H1 (cell line): ENCODE measurements around the gene C3orf20. TPM values are rescaled to one million over a fixed set of nuclear protein-coding genes. Genes with fewer than 3 reads are reported as not detected.

Experiments used
- CTCF ChIA-PET: fragments of 300-600 bp; sonication (Branson Sonifier 250); formaldehyde crosslinking; loops from one replicate; lab custom pipeline; 2021; ENCODE audit not compliant: partially characterized antibody; lab: Charles Lee
- POLR2A ChIA-PET: fragments of 300-600 bp; sonication (Branson Sonifier 250); formaldehyde crosslinking; loops from one replicate; lab custom pipeline; 2021; ENCODE audit warnings: inconsistent platforms; ENCODE audit not compliant: partially characterized antibody; lab: Charles Lee
- DNase-seq, 2 experiments: peaks; one replicate each; pipeline versions ENCODE4 v3.0.0 to v3.0.0-alpha.2; 2010 to 2022; ENCODE audit warnings: low spot score in 2 of 2, low read depth in 1 of 2, mixed read lengths in 1 of 2
- FAIRE-seq: peaks from 2 replicates; lab custom pipeline; 2011; peaks lifted over from hg19 to GRCh38; lab: Jason Lieb, UNC
- H2AFZ ChIP-seq: 2 replicates; pipeline ENCODE4 v1.8.1; 2012; ENCODE audit warnings: low read length, inconsistent platforms
- H2AK5ac ChIP-seq: 2 replicates; pipeline ENCODE4 v1.6.1; 2013; ENCODE audit warnings: low read depth, low read length
- H2BK120ac ChIP-seq: replicated peaks from 2 replicates; pipeline ENCODE3; 2013; ENCODE audit warnings: low read depth, low read length, inconsistent platforms
- H2BK12ac ChIP-seq: 2 replicates; pipeline ENCODE4 v1.6.1; 2013; ENCODE audit warnings: low read depth, low read length
- H2BK15ac ChIP-seq: 2 replicates; pipeline ENCODE4 v1.6.1; 2013; ENCODE audit warnings: low read length
- H2BK20ac ChIP-seq: 2 replicates; pipeline ENCODE4 v1.6.1; 2013; ENCODE audit warnings: low read length
- H2BK5ac ChIP-seq: 2 replicates; pipeline ENCODE4 v1.6.1; 2013; ENCODE audit warnings: low read depth, low read length
- H3K14ac ChIP-seq: 2 replicates; pipeline ENCODE4 v1.6.1; 2013; ENCODE audit warnings: inconsistent platforms; ENCODE audit not compliant: insufficient read length
- H3K18ac ChIP-seq: 2 replicates; pipeline ENCODE4 v1.6.1; 2013; ENCODE audit warnings: low read length; ENCODE audit errors: extremely low read depth
- H3K23ac ChIP-seq: 2 replicates; pipeline ENCODE4 v1.6.1; 2013; ENCODE audit warnings: inconsistent platforms; ENCODE audit not compliant: insufficient read length
- H3K23me2 ChIP-seq: 2 replicates; pipeline ENCODE4 v1.6.1; 2013; ENCODE audit warnings: low read depth, low read length
- H3K27ac ChIP-seq: 2 replicates; pipeline ENCODE4 v1.6.1; 2011; ENCODE audit warnings: low read depth, low read length, inconsistent platforms
- H3K27me3 ChIP-seq, 4 experiments: replicated peaks in 1 of 4; 1 replicate in 1 of 4; 2 replicates in 3 of 4; pipeline versions ENCODE4 v1.6.1 to v1.8.1; 2011 to 2013; ENCODE audit warnings: low read length in 3 of 4, mild to moderate bottlenecking in 3 of 4, inconsistent platforms in 2 of 4, mixed read lengths in 2 of 4, moderate library complexity in 1 of 4; ENCODE audit not compliant: control insufficient read depth in 3 of 4, insufficient read depth in 3 of 4; ENCODE audit errors: extremely low read depth in 1 of 4
- H3K36me3 ChIP-seq, 4 experiments: 2 replicates each; pipeline versions ENCODE4 v1.6.1 to v1.8.1; 2011 to 2013; ENCODE audit warnings: mild to moderate bottlenecking in 4 of 4, low read length in 3 of 4, moderate library complexity in 2 of 4, control low read depth in 1 of 4, inconsistent platforms in 1 of 4; ENCODE audit not compliant: insufficient read depth in 4 of 4, control insufficient read depth in 2 of 4
- H3K4ac ChIP-seq: replicated peaks from 2 replicates; pipeline ENCODE3; 2013; ENCODE audit warnings: low read length, low read depth, mixed read lengths, inconsistent platforms; ENCODE audit not compliant: insufficient read length
- H3K4me1 ChIP-seq, 4 experiments: replicated peaks in 1 of 4; 1 replicate in 1 of 4; 2 replicates in 3 of 4; pipeline versions ENCODE4 v1.6.1 to v1.8.1; 2011 to 2013; ENCODE audit warnings: low read length in 3 of 4, inconsistent platforms in 2 of 4, mixed read lengths in 1 of 4; ENCODE audit not compliant: insufficient read depth in 4 of 4, control insufficient read depth in 3 of 4
- H3K4me2 ChIP-seq, 2 experiments: 2 replicates each; pipeline versions ENCODE4 v1.6.1 to v1.8.1; 2011 to 2013; ENCODE audit warnings: low read depth in 2 of 2, low read length in 2 of 2, control low read depth in 1 of 2, inconsistent platforms in 1 of 2, mild to moderate bottlenecking in 1 of 2; ENCODE audit not compliant: insufficient read depth in 1 of 2
- H3K4me3 ChIP-seq, 4 experiments: fragments of 200-600, 300-600 bp in 1 of 4; sonication (generic), shearing (Covaris generic), sonication (Bioruptor Twin) in 1 of 4; 2 replicates each; pipeline versions ENCODE4 v1.5.1 to v1.8.1; 2011 to 2016; ENCODE audit warnings: low read length in 4 of 4, low read depth in 3 of 4, control low read depth in 2 of 4, inconsistent platforms in 2 of 4, mild to moderate bottlenecking in 2 of 4, mixed read lengths in 1 of 4, moderate library complexity in 1 of 4; ENCODE audit not compliant: insufficient read depth in 2 of 4; ENCODE audit errors: extremely low read depth in 1 of 4
- H3K56ac ChIP-seq: replicated peaks from 2 replicates; pipeline ENCODE3; 2013; ENCODE audit warnings: low read depth, mild to moderate bottlenecking, mixed read lengths, low read length, inconsistent platforms; ENCODE audit not compliant: insufficient read length
- H3K79me1 ChIP-seq: 2 replicates; pipeline ENCODE4 v1.6.1; 2013; ENCODE audit warnings: low read depth, low read length, control low read depth
- H3K79me2 ChIP-seq, 2 experiments: 2 replicates each; pipeline versions ENCODE4 v1.6.1 to v1.8.1; 2012 to 2013; ENCODE audit warnings: low read length in 2 of 2, mild to moderate bottlenecking in 2 of 2, inconsistent platforms in 1 of 2; ENCODE audit not compliant: insufficient read depth in 2 of 2, control insufficient read depth in 1 of 2
- H3K9ac ChIP-seq, 4 experiments: replicated peaks in 1 of 4; 1 replicate in 1 of 4; 2 replicates in 3 of 4; pipeline versions ENCODE4 v1.6.1 to v1.8.1; 2011 to 2013; ENCODE audit warnings: low read depth in 3 of 4, low read length in 3 of 4, control low read depth in 2 of 4, mild to moderate bottlenecking in 2 of 4, moderate library complexity in 2 of 4, inconsistent platforms in 1 of 4; ENCODE audit errors: extremely low read depth in 1 of 4
- H3K9me3 ChIP-seq, 2 experiments: 2 replicates each; pipeline versions ENCODE4 v1.6.1 to v1.8.1; 2012 to 2013; ENCODE audit warnings: mild to moderate bottlenecking in 2 of 2, moderate library complexity in 2 of 2, control low read depth in 1 of 2, inconsistent platforms in 1 of 2, low read depth in 1 of 2, low read length in 1 of 2, mixed read lengths in 1 of 2; ENCODE audit not compliant: insufficient read depth in 2 of 2
- H4K20me1 ChIP-seq, 2 experiments: replicated peaks in 1 of 2; 2 replicates each; pipeline versions ENCODE3 to v1.8.1; 2011 to 2013; ENCODE audit warnings: inconsistent platforms in 2 of 2, low read length in 2 of 2, mild to moderate bottlenecking in 1 of 2; ENCODE audit not compliant: insufficient read depth in 2 of 2, control insufficient read depth in 1 of 2
- H4K5ac ChIP-seq: 2 replicates; pipeline ENCODE4 v1.6.1; 2013; ENCODE audit warnings: low read length, low read depth, mixed read lengths, inconsistent platforms; ENCODE audit not compliant: insufficient read length
- H4K8ac ChIP-seq: 2 replicates; pipeline ENCODE4 v1.8.0; 2013; ENCODE audit warnings: mild to moderate bottlenecking, moderate library complexity, low read length, inconsistent platforms; ENCODE audit not compliant: insufficient read depth; ENCODE audit errors: extremely low read depth
- H4K91ac ChIP-seq: replicated peaks from 2 replicates; pipeline ENCODE3; 2013; ENCODE audit warnings: low read length, mixed read lengths, inconsistent platforms; ENCODE audit not compliant: insufficient read length
- CHD2 ChIP-seq: IDR thresholded peaks from 2 replicates; pipeline ENCODE4 v1.6.1; 2012; ENCODE audit warnings: low read length, improper control_type of control experiment
- KDM1A ChIP-seq: fragments of 200-600, 300-600 bp; sonication (generic); IDR thresholded peaks from 2 replicates; pipeline ENCODE4 v1.7.1; 2016; ENCODE audit warnings: mild to moderate bottlenecking, low read length, borderline replicate concordance
- MAFK ChIP-seq: IDR thresholded peaks from 2 replicates; pipeline ENCODE4 v1.6.1; 2012; ENCODE audit warnings: low read depth, mild to moderate bottlenecking, improper control_type of control experiment, low read length
- RXRA ChIP-seq: IDR thresholded peaks from 2 replicates; pipeline ENCODE4 v1.6.1; 2011; ENCODE audit warnings: low read depth, mild to moderate bottlenecking, low read length, moderate library complexity; ENCODE audit not compliant: insufficient read depth
- SIRT6 ChIP-seq: IDR thresholded peaks from one replicate; pipeline ENCODE4 v1.7.1; 2012; ENCODE audit warnings: low read length, inconsistent platforms
- SP2 ChIP-seq: IDR thresholded peaks from 2 replicates; pipeline ENCODE4 v1.6.1; 2012; ENCODE audit warnings: mild to moderate bottlenecking, low read length, inconsistent platforms
- SUZ12 ChIP-seq: fragments of 200-600 bp; sonication (generic); IDR thresholded peaks from 2 replicates; pipeline ENCODE4 v1.6.1; 2012; ENCODE audit warnings: mild to moderate bottlenecking, inconsistent platforms, low read length, moderate library complexity, mixed read lengths
- TAF1 ChIP-seq: IDR thresholded peaks from 2 replicates; pipeline ENCODE4 v1.6.1; 2011; ENCODE audit warnings: mild to moderate bottlenecking, low read depth, low read length
- TBP ChIP-seq: IDR thresholded peaks from 2 replicates; pipeline ENCODE4 v1.6.1; 2011; ENCODE audit warnings: low read depth, low read length, improper control_type of control experiment
- YY1 ChIP-seq: IDR thresholded peaks from 2 replicates; pipeline ENCODE4 v1.6.1; 2011; ENCODE audit warnings: low read depth, mild to moderate bottlenecking, low read length
- WGBS, 2 experiments: shearing (Covaris generic) in 1 of 2; methylation state at CpG; one replicate each; pipeline versions ENCODE4 v1.1.6 to v1.1.7; 2013 to 2015; ENCODE audit warnings: low lambda C conversion rate in 2 of 2, mixed read lengths in 2 of 2, inconsistent platforms in 1 of 2, low coverage in 1 of 2, missing lambda C conversion rate in 1 of 2; ENCODE audit not compliant: insufficient replicate concordance in 2 of 2, insufficient coverage in 1 of 2, insufficient read length in 1 of 2; ENCODE audit errors: extremely low coverage in 1 of 2, missing lambda C conversion rate in 1 of 2; 5-methylcytosine and 5-hydroxymethylcytosine counted together
- polyA plus RNA-seq, 7 experiments: library from polyadenylated mRNA; depleted of rRNA in 3 of 7; stranded (reverse) in 5 of 7; unstranded in 2 of 7; fragments of >200 nt in 5 of 7; fragments of 200-250 nt in 2 of 7; gene quantifications; 1 replicate in 5 of 7; 2 replicates in 1 of 7; 4 replicates in 1 of 7; pipeline versions ENCODE4 v1.2.1 to v1.2.3, GENCODE V29; 2011 to 2013; ENCODE audit warnings: missing spikeins in 2 of 7, mixed read lengths in 2 of 7
- total RNA-seq: library from RNA; stranded (reverse); fragmentation: NEBNext Ultra II Directional; extraction: Animal tissue kit (Norgen Biotek cat#: 25700); gene quantifications from 2 replicates; pipeline ENCODE4 v1.2.1, GENCODE V29; 2021
- TF ChIP-seq, protein P1 (sequence below): IDR thresholded peaks from 2 replicates; pipeline ENCODE4 v1.6.1; 2011; ENCODE audit warnings: low read depth, mild to moderate bottlenecking, low read length; ENCODE audit not compliant: insufficient read depth

Gene C3orf20
- total and polyA plus RNA-seq, 2 of the 8 experiments (the other 6 are each of a cell fraction or from before 2014, with no cell fraction given) = not detected

DNA sequence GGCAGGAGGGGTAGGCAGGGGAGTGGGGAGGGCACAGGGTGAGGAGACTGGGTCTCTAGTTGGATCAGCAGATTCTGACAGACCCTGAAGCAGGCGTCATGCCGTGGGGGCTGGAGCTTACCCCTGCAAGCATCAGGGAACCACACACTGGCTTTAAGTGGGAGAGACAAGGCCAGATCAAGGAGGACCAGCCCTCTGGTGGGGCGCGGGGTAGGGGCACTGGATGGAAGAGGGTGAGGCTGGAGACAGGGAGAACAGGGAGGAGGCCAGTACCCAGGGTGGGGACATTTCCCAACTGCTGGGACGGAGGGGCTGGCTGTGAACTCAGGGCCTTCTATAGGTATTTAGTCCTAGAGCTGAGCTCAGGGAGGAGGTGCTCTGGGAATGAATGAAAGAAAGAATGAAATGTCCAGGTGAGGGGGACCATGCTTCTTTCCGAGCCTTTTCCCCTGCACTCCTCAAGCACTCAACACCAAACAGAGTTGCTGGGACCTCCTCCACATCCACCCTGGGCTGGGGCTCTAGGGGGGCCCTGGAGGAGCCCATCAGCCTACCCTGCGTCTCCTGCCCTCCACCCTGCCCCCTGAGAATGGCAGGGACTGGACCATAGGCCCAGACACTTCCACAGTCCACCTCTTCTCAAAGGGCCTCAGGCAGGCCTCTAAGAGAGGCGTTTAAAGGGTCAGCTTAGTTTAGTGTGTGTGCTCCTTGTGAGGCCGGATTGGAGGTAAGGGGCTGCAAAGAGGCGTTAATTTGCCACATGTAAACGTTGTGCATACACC lies 94.8 kb downstream of the C3orf20 start:
- no peak overlapping the region for H4K5ac ChIP-seq
- FAIRE-seq (no peak), DNase-seq (peak in 1 of 2 experiments; percentile 35)
- ChIA-PET POLR2A (interaction anchor here (0.7 kb wide), 1 partner anchor 10 kb away, joined by 3 read pairs; no protein-coding TSS in a partner anchor), CTCF (interaction anchor here (0.7 to 2.3 kb wide), 8 partner anchors 8 to 151 kb away, joined by 3 to 9 read pairs (median 3); no protein-coding TSS in a partner anchor)
- H3K36me3 ChIP-seq = no peaks in the 10 kb centered on the region
- H4K20me1 ChIP-seq = no peaks in the 10 kb centered on the region
- no peak overlapping the region for H2BK20ac ChIP-seq
- H2BK5ac ChIP-seq = no peak overlapping the region
- H3K56ac ChIP-seq = no peak overlapping the region
- H2BK120ac ChIP-seq = no peak overlapping the region
- H3K9me3 ChIP-seq = no peaks in the 10 kb centered on the region
- no peak overlapping the region for H3K23ac ChIP-seq
- TF ChIP-seq MAFK (no peak), YY1 (no peak), RXRA (no peak), CHD2 (no peak), TAF1 (no peak), KDM1A (no peak), TBP (no peak), SIRT6 (no peak), SP2 (no peak), SUZ12 (no peak)
- TF ChIP-seq, protein P1, sequence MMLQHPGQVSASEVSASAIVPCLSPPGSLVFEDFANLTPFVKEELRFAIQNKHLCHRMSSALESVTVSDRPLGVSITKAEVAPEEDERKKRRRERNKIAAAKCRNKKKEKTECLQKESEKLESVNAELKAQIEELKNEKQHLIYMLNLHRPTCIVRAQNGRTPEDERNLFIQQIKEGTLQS = no peak
- no peaks in the 10 kb centered on the region for H3K79me1 ChIP-seq
- H3K4me2 ChIP-seq = no peak overlapping the region
- H3K23me2 ChIP-seq = no peaks in the 10 kb centered on the region
- H3K4me1 ChIP-seq = peaks cover 3 to 18% (median 14%) of the 10 kb centered on the region in 4 experiments
- no peaks in the 10 kb centered on the region for H3K27me3 ChIP-seq
- no peak overlapping the region for H3K4me3 ChIP-seq
- no peak overlapping the region for H3K27ac ChIP-seq
- H2BK12ac ChIP-seq = no peak overlapping the region
- H2AK5ac ChIP-seq = no peak overlapping the region
- no peak overlapping the region for H4K91ac ChIP-seq
- H4K8ac ChIP-seq = no peak overlapping the region
- no peak overlapping the region for H3K4ac ChIP-seq
- no peak overlapping the region for H2AFZ ChIP-seq
- no peak overlapping the region for H3K14ac ChIP-seq
- no peak overlapping the region for H3K9ac ChIP-seq
- H3K79me2 ChIP-seq = no peaks in the 10 kb centered on the region
- 87% methylated on average over 11 of the region's 11 CpGs; no CpG with 5 or more reads in 1 of the 2 experiments for WGBS, 2 experiments
- H3K18ac ChIP-seq = no peak overlapping the region
- H2BK15ac ChIP-seq = no peak overlapping the region; the same call in 1 of the 2 replicates
